ENCODE results near the gene RUSF1. TPM values are rescaled to one million over a fixed set of nuclear protein-coding genes. Genes with fewer than 3 reads are reported as not detected.
"Not testable (repeated sequence)": the region's sequence is repeated elsewhere in the genome, so short reads cannot be mapped to it uniquely, and the experiment has no call there.

RUSF1 gene
- total RNA-seq, 4 donors from 2014 or later, result 65.2 to 124 (median 110) TPM

- Histone ChIP-seq H3K4me1 (no peaks in the 10 kb centered on the region), H3K36me3 (no peaks in the 10 kb centered on the region), H3K27me3 (no peaks in the 10 kb centered on the region), H3K27ac (no peak overlapping the region), H3K9me3 (no peaks in the 10 kb centered on the region), H3K4me3 (peak overlapping the region in 3 of 4 donors; percentile 27 to 44 (median 31))
- no peak for DNase-seq
- no peak for TF ChIP-seq CTCF (IDR thresholded peaks at IDR 0.05)
- no peak for TF ChIP-seq POLR2A (IDR thresholded peaks at IDR 0.05)
Observed at GRCh38 chr16:31529108-31529936, 21.1 kb upstream of the RUSF1 start.

GRCh38 chr16:31528523-31529107, 20.4 kb upstream of the RUSF1 start:
- no peak overlapping the region for H3K27ac ChIP-seq
- H3K4me1 ChIP-seq, result no peaks in the 10 kb centered on the region
- TF ChIP-seq CTCF (IDR thresholded peaks at IDR 0.05), result no peak
- TF ChIP-seq POLR2A (IDR thresholded peaks at IDR 0.05), result no peak
- no peaks in the 10 kb centered on the region for H3K27me3 ChIP-seq
- H3K4me3 ChIP-seq, result peak overlapping the region in 2 of 4 donors; percentile 27 to 44
- no peak for DNase-seq
- H3K9me3 ChIP-seq, result no peaks in the 10 kb centered on the region
- no peaks in the 10 kb centered on the region for H3K36me3 ChIP-seq

- H3K27me3 ChIP-seq, result no peaks in the 10 kb centered on the region
- no peak within 1 kb of the TSS for H3K4me3 ChIP-seq
- no peak for DNase-seq
- no peak for TF ChIP-seq CTCF (IDR thresholded peaks at IDR 0.05)
- no peak for TF ChIP-seq POLR2A (IDR thresholded peaks at IDR 0.05)
- no peaks in the 10 kb centered on the region for H3K4me1 ChIP-seq
- no peak within 1 kb of the TSS for H3K27ac ChIP-seq
- H3K36me3 ChIP-seq, result no peaks in the 10 kb centered on the region
- H3K9me3 ChIP-seq, result no peaks in the 10 kb centered on the region
Observed at GRCh38 chr16:31527734-31528274, 19.6 kb upstream of the RUSF1 start, which contains the start of gene AHSP. TSS of gene AHSP (plus strand) at chr16:31527900. CDS start at chr16:31528140, 240 bp downstream.

DNA sequence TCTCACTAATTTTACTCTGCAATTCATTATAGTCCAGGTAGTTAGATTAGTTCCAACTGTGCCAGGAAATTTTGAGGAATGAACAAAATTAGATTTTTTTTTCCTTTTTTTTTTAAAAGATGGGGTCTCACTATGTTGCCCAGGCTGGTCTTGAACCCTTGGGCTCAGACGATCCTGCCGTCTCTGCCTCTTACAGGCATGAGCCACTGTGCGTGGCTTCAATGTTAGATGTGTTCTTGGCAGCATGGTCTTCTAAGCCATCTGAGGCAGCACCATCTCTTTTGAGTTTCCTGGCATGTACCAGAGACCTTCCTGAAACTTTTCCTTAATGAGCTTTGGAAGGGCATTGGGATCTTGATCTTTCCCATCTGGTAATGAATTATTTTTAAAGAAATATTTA, 16.9 kb upstream of the RUSF1 start:
- no peak overlapping the region for H3K27ac ChIP-seq
- no peak for DNase-seq
- TF ChIP-seq CTCF (IDR thresholded peaks at IDR 0.05) (no peak), POLR2A (IDR thresholded peaks at IDR 0.05) (no peak)
- H3K4me3 ChIP-seq, result no peak overlapping the region
- no peaks in the 10 kb centered on the region for H3K36me3 ChIP-seq
- H3K27me3 ChIP-seq, result no peaks in the 10 kb centered on the region
- no peaks in the 10 kb centered on the region for H3K4me1 ChIP-seq
- H3K9me3 ChIP-seq, result no peaks in the 10 kb centered on the region

DNA sequence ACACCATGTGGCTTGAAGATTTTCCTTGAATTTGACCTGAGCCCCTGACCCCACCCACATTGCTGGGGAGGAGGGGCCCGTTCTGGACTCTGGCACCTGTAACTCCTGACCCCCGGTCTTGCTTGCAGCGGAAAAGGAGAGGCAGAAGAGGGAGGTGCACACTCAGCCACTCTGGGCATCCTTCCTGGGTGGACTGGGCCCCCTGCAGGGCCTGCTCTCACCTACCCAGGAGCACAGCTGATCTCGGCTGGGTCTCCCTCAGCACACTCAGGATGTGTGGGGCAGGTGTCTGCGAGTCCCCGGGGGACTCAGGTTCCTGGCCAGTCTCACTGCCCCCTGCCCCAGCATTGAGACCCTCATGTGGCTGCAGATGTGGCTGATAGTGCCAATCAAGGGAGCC, 15.6 kb upstream of the RUSF1 start:
- H3K27me3 ChIP-seq, H3K27ac ChIP-seq, H3K9me3 ChIP-seq, DNase-seq, H3K36me3 ChIP-seq, H3K4me1 ChIP-seq, H3K4me3 ChIP-seq: not testable (repeated sequence)

GRCh38 chr16:31522071-31522470, 13.9 kb upstream of the RUSF1 start:
- no peak overlapping the region for H3K4me3 ChIP-seq
- TF ChIP-seq CTCF (IDR thresholded peaks at IDR 0.05), result no peak
- no peaks in the 10 kb centered on the region for H3K36me3 ChIP-seq
- DNase-seq, result no peak
- no peak overlapping the region for H3K27ac ChIP-seq
- no peaks in the 10 kb centered on the region for H3K4me1 ChIP-seq
- no peaks in the 10 kb centered on the region for H3K9me3 ChIP-seq
- no peaks in the 10 kb centered on the region for H3K27me3 ChIP-seq
